Measurements from ENCODE around the gene ZBTB46. TPM values are rescaled to one million over a fixed set of nuclear protein-coding genes. Genes with fewer than 3 reads are reported as not detected.
A peak's percentile ranks its signal among the peaks of the same experiment; 100 is the strongest.

The ZBTB46 gene
- total RNA-seq, 1 experiment from 2014 or later, result 18.9 TPM

DNA sequence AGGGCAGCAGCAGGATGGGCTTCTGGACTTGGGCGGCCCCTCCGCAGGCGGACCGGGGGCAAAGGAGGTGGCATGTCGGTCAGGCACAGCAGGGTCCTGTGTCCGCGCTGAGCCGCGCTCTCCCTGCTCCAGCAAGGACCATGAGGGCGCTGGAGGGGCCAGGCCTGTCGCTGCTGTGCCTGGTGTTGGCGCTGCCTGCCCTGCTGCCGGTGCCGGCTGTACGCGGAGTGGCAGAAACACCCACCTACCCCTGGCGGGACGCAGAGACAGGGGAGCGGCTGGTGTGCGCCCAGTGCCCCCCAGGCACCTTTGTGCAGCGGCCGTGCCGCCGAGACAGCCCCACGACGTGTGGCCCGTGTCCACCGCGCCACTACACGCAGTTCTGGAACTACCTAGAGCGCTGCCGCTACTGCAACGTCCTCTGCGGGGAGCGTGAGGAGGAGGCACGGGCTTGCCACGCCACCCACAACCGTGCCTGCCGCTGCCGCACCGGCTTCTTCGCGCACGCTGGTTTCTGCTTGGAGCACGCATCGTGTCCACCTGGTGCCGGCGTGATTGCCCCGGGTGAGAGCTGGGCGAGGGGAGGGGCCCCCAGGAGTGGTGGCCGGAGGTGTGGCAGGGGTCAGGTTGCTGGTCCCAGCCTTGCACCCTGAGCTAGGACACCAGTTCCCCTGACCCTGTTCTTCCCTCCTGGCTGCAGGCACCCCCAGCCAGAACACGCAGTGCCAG, 134.3 kb downstream of the ZBTB46 start, which contains the start of gene TNFRSF6B (continued):
- TF ChIP-seq, protein P1, sequence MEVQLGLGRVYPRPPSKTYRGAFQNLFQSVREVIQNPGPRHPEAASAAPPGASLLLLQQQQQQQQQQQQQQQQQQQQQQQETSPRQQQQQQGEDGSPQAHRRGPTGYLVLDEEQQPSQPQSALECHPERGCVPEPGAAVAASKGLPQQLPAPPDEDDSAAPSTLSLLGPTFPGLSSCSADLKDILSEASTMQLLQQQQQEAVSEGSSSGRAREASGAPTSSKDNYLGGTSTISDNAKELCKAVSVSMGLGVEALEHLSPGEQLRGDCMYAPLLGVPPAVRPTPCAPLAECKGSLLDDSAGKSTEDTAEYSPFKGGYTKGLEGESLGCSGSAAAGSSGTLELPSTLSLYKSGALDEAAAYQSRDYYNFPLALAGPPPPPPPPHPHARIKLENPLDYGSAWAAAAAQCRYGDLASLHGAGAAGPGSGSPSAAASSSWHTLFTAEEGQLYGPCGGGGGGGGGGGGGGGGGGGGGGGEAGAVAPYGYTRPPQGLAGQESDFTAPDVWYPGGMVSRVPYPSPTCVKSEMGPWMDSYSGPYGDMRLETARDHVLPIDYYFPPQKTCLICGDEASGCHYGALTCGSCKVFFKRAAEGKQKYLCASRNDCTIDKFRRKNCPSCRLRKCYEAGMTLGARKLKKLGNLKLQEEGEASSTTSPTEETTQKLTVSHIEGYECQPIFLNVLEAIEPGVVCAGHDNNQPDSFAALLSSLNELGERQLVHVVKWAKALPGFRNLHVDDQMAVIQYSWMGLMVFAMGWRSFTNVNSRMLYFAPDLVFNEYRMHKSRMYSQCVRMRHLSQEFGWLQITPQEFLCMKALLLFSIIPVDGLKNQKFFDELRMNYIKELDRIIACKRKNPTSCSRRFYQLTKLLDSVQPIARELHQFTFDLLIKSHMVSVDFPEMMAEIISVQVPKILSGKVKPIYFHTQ (CRISPR knock-in tag; IDR thresholded peaks at IDR 0.05), result no peak
- TF ChIP-seq NFE2L1 (CRISPR knock-in tag; IDR thresholded peaks at IDR 0.05), result no peak
- TF ChIP-seq ZNF138 (CRISPR knock-in tag; conservative IDR thresholded peaks at IDR 0.05), result peak; percentile 24; the same call in 1 of the 2 replicates
- TF ChIP-seq KAT7 (CRISPR knock-in tag; IDR thresholded peaks at IDR 0.05; ENCODE audit: borderline replicate concordance), result 0 out of 2 replicates have a peak, but pooled peaks have one; percentile 26
- TF ChIP-seq, protein P2, sequence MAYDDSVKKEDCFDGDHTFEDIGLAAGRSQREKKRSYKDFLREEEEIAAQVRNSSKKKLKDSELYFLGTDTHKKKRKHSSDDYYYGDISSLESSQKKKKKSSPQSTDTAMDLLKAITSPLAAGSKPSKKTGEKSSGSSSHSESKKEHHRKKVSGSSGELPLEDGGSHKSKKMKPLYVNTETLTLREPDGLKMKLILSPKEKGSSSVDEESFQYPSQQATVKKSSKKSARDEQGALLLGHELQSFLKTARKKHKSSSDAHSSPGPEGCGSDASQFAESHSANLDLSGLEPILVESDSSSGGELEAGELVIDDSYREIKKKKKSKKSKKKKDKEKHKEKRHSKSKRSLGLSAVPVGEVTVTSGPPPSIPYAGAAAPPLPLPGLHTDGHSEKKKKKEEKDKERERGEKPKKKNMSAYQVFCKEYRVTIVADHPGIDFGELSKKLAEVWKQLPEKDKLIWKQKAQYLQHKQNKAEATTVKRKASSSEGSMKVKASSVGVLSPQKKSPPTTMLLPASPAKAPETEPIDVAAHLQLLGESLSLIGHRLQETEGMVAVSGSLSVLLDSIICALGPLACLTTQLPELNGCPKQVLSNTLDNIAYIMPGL (CRISPR knock-in tag; IDR thresholded peaks at IDR 0.05), result 0 out of 2 replicates have a peak, but pooled peaks have one; percentile 8
- TF ChIP-seq, protein P3, sequence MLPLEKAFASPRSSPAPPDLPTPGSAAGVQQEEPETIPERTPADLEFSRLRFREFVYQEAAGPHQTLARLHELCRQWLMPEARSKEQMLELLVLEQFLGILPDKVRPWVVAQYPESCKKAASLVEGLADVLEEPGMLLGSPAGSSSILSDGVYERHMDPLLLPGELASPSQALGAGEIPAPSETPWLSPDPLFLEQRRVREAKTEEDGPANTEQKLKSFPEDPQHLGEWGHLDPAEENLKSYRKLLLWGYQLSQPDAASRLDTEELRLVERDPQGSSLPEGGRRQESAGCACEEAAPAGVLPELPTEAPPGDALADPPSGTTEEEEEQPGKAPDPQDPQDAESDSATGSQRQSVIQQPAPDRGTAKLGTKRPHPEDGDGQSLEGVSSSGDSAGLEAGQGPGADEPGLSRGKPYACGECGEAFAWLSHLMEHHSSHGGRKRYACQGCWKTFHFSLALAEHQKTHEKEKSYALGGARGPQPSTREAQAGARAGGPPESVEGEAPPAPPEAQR (CRISPR knock-in tag; IDR thresholded peaks at IDR 0.05), result no peak
- TF ChIP-seq ZNF671 (CRISPR knock-in tag; IDR thresholded peaks at IDR 0.05), result 0 out of 2 replicates have a peak, but pooled peaks have one; percentile 34
- TF ChIP-seq, protein P4, sequence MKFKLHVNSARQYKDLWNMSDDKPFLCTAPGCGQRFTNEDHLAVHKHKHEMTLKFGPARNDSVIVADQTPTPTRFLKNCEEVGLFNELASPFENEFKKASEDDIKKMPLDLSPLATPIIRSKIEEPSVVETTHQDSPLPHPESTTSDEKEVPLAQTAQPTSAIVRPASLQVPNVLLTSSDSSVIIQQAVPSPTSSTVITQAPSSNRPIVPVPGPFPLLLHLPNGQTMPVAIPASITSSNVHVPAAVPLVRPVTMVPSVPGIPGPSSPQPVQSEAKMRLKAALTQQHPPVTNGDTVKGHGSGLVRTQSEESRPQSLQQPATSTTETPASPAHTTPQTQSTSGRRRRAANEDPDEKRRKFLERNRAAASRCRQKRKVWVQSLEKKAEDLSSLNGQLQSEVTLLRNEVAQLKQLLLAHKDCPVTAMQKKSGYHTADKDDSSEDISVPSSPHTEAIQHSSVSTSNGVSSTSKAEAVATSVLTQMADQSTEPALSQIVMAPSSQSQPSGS (CRISPR knock-in tag; IDR thresholded peaks at IDR 0.05; ENCODE audit: borderline replicate concordance, low read depth), result no peak
- TF ChIP-seq JUN (CRISPR knock-in tag; IDR thresholded peaks at IDR 0.05), result peak; percentile 62; the same call in 1 of the 2 replicates
- TF ChIP-seq, protein P5, sequence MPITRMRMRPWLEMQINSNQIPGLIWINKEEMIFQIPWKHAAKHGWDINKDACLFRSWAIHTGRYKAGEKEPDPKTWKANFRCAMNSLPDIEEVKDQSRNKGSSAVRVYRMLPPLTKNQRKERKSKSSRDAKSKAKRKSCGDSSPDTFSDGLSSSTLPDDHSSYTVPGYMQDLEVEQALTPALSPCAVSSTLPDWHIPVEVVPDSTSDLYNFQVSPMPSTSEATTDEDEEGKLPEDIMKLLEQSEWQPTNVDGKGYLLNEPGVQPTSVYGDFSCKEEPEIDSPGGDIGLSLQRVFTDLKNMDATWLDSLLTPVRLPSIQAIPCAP (CRISPR knock-in tag; IDR thresholded peaks at IDR 0.05), result no peak
- TF ChIP-seq SMAD3 (CRISPR knock-in tag; IDR thresholded peaks at IDR 0.05; ENCODE audit: borderline replicate concordance), result no peak
- no peak for TF ChIP-seq MXD4 (CRISPR knock-in tag; IDR thresholded peaks at IDR 0.05; ENCODE audit: borderline replicate concordance)
- TF ChIP-seq, protein P6, sequence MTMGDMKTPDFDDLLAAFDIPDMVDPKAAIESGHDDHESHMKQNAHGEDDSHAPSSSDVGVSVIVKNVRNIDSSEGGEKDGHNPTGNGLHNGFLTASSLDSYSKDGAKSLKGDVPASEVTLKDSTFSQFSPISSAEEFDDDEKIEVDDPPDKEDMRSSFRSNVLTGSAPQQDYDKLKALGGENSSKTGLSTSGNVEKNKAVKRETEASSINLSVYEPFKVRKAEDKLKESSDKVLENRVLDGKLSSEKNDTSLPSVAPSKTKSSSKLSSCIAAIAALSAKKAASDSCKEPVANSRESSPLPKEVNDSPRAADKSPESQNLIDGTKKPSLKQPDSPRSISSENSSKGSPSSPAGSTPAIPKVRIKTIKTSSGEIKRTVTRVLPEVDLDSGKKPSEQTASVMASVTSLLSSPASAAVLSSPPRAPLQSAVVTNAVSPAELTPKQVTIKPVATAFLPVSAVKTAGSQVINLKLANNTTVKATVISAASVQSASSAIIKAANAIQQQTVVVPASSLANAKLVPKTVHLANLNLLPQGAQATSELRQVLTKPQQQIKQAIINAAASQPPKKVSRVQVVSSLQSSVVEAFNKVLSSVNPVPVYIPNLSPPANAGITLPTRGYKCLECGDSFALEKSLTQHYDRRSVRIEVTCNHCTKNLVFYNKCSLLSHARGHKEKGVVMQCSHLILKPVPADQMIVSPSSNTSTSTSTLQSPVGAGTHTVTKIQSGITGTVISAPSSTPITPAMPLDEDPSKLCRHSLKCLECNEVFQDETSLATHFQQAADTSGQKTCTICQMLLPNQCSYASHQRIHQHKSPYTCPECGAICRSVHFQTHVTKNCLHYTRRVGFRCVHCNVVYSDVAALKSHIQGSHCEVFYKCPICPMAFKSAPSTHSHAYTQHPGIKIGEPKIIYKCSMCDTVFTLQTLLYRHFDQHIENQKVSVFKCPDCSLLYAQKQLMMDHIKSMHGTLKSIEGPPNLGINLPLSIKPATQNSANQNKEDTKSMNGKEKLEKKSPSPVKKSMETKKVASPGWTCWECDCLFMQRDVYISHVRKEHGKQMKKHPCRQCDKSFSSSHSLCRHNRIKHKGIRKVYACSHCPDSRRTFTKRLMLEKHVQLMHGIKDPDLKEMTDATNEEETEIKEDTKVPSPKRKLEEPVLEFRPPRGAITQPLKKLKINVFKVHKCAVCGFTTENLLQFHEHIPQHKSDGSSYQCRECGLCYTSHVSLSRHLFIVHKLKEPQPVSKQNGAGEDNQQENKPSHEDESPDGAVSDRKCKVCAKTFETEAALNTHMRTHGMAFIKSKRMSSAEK (CRISPR knock-in tag; IDR thresholded peaks at IDR 0.05; ENCODE audit: borderline replicate concordance), result no peak
- peak; percentile 26; the same call in 1 of the 2 replicates for TF ChIP-seq FOXP1 (CRISPR knock-in tag; IDR thresholded peaks at IDR 0.05; ENCODE audit: borderline replicate concordance)
- TF ChIP-seq ZNF121 (CRISPR knock-in tag; IDR thresholded peaks at IDR 0.05), result no peak
- TF ChIP-seq RELA (CRISPR knock-in tag; IDR thresholded peaks at IDR 0.05; ENCODE audit: borderline replicate concordance), result no peak
- TF ChIP-seq SP1 (CRISPR knock-in tag; conservative IDR thresholded peaks at IDR 0.05), result peak; percentile 48; the same call in 1 of the 2 replicates
- TF ChIP-seq, protein P7, sequence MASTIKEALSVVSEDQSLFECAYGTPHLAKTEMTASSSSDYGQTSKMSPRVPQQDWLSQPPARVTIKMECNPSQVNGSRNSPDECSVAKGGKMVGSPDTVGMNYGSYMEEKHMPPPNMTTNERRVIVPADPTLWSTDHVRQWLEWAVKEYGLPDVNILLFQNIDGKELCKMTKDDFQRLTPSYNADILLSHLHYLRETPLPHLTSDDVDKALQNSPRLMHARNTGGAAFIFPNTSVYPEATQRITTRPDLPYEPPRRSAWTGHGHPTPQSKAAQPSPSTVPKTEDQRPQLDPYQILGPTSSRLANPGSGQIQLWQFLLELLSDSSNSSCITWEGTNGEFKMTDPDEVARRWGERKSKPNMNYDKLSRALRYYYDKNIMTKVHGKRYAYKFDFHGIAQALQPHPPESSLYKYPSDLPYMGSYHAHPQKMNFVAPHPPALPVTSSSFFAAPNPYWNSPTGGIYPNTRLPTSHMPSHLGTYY (CRISPR knock-in tag; IDR thresholded peaks at IDR 0.05), result peak; percentile 46; the same call in 1 of the 2 replicates
